GM23338 (cell line): ENCODE data around the gene FGF23.

ENCODE experiments used
- CREB1 ChIP-seq: fragments of 250-450 bp; sonication (Bioruptor Pico); IDR thresholded peaks from 2 replicates; pipeline ENCODE4 v1.5.0; 2020; ENCODE audit warnings: low read depth, mild to moderate bottlenecking, moderate library complexity
- CTCF ChIP-seq, 2 experiments: fragments of 200-600 bp in 1 of 2; sonication (generic) in 1 of 2; conservative IDR thresholded peaks; 2 replicates each; pipeline versions ENCODE4 v1.5.1 to v1.6.1; 2016 to 2017; ENCODE audit warnings: antibody characterized with exemption in 2 of 2, low read depth in 2 of 2, mild to moderate bottlenecking in 2 of 2, moderate library complexity in 1 of 2
- ETS1 ChIP-seq: IDR thresholded peaks from 2 replicates; pipeline ENCODE4 v1.6.1; 2016; ENCODE audit warnings: antibody characterized with exemption
- EZH2 ChIP-seq: fragments of 200-600 bp; sonication (generic); IDR thresholded peaks from one replicate; pipeline ENCODE4 v1.8.0; 2017; ENCODE audit warnings: antibody characterized with exemption, mild to moderate bottlenecking, low read depth; ENCODE audit not compliant: unreplicated experiment
- EZH2phosphoT487 ChIP-seq: fragments of 200-600 bp; sonication (generic); IDR thresholded peaks from one replicate; pipeline ENCODE4 v1.8.1; 2018; ENCODE audit warnings: antibody characterized with exemption; ENCODE audit not compliant: unreplicated experiment
- JUNB ChIP-seq: IDR thresholded peaks from one replicate; pipeline ENCODE4 v1.6.1; 2016; ENCODE audit warnings: antibody characterized with exemption; ENCODE audit not compliant: unreplicated experiment
- POLR2AphosphoS5 ChIP-seq: IDR thresholded peaks from 2 replicates; pipeline ENCODE4 v1.6.1; 2016; ENCODE audit warnings: antibody characterized with exemption, low read depth
- REST ChIP-seq: IDR thresholded peaks from one replicate; pipeline ENCODE4 v1.6.1; 2018; ENCODE audit warnings: antibody characterized with exemption; ENCODE audit not compliant: unreplicated experiment
- ZNF331 ChIP-seq: fragments of 250-450 bp; sonication (Bioruptor Pico); IDR thresholded peaks from 2 replicates; pipeline ENCODE4 v1.5.0; 2020; ENCODE audit warnings: low read depth, mild to moderate bottlenecking, moderate library complexity

GRCh38 chr12:4407136-4407535, 27.6 kb upstream of the FGF23 start:
- TF ChIP-seq CTCF (conservative IDR thresholded peaks at IDR 0.05; ENCODE audit: low read depth in 2 of 2) (no peak), REST (no peak), EZH2phosphoT487 (no peak), POLR2AphosphoS5 (no peak), ETS1 (no peak), ZNF331 (CRISPR knock-in tag) (no peak), CREB1 (CRISPR knock-in tag) (no peak), EZH2 (no peak), JUNB (no peak)
